ENCODE data around the gene MYLK3.
"Not testable (repeated sequence)": the region's sequence is repeated elsewhere in the genome, so short reads cannot be mapped to it uniquely, and the experiment has no call there.

The MYLK3 gene

GRCh38 chr16:46747777-46748651 lies at the start of gene MYLK3:
Gene MYLK3, minus strand, starts transcription at chr16:46748344. Its CDS starts 151 bp downstream, at chr16:46748193.
- no peak for DNase-seq (ENCODE audit: low spot score)

DNA sequence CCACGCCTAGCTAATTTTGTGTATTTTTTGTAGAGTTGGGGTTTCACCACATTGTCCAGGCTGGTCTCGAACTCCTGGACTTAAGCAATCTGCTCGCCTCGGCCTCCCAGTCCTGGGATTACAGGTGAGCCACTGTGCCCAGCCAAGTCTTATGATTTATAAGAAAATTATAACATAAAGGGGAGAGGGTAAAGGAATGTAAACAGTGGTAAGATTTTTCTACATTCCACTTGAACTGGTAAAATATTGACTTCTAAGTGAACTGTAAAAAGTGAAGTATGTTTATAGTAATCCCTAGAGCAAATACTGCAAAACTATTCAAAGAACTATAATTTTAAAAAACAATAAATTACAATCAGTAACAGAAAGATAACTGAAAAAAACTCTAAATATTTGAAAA lies 49.4 kb upstream of the MYLK3 start:
- no peak for DNase-seq (ENCODE audit: low spot score)

- DNase-seq (ENCODE audit: low spot score) = no peak
Measured at GRCh38 chr16:46796764-46797269, 48.7 kb upstream of the MYLK3 start.

- DNase-seq (ENCODE audit: low spot score) = no peak
Measured at GRCh38 chr16:46793841-46794240, 45.7 kb upstream of the MYLK3 start.

GRCh38 chr16:46790599-46791270 lies 42.6 kb upstream of the MYLK3 start:
- DNase-seq (ENCODE audit: low spot score) = peak; percentile 9

- DNase-seq (ENCODE audit: low spot score) = peak; percentile 76
Measured at GRCh38 chr16:46789499-46790414, 41.6 kb upstream of the MYLK3 start.

- no peak for DNase-seq (ENCODE audit: low spot score)
Measured at GRCh38 chr16:46788891-46789474, 40.8 kb upstream of the MYLK3 start.

DNA sequence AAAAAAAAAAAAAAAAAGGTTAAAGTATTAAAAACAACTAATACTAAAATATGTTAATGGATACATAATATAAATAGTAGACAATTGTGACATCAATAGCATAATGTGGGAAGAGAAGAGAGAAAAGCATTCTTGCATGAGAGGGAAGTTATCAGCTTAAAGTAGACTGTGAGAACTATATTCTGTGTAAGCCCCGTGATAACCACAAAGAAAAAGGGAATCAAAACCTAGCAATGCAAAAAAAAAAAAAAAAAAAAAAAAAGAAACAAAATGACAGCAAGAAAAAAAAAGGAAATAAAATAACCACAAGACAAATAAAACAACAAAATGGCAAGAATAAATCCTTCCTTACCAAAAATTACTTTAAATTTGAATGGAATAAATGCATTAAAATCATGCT lies 39.8 kb upstream of the MYLK3 start:
- DNase-seq (ENCODE audit: low spot score) = no peak

DNA sequence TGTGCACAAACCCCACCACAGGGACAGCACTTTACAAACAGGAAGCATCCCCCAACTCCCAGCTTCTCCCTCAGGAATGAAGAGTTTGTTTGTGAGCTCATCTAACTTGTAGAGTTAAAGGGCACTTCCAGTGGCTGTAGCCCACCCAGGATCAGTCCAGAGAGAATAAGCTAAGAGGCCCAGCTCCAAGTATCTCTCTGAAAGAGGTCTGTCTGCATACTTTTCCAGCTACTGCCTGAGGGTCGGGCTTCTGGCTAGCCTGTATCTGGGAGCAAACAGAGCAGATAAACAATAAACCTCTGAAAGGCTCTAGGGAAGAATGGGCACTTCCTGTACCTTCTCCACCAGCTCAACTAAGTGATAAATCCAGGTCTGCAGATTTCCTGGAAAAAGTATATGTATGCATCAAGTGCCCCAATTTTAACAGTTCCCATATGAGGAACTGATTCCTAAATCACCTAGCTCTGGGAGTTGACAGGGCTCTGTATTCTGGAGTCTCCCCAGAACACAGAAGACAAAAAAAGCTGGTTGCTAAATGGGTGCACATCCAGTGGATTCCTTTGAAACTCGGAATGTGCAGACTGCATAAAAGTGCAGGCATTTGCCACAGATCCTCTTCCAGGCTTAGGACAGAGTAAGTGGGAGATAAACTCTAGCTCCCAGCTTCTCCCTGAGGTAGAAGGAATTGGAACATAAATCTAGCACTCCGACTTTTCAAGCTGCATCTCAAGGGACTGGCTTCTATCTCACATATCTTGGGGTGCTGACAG lies 37.1 kb upstream of the MYLK3 start:
- no peak for DNase-seq (ENCODE audit: low spot score)

GRCh38 chr16:46784569-46784968 lies 36.4 kb upstream of the MYLK3 start:
- not testable (repeated sequence) for DNase-seq (ENCODE audit: low spot score)

GRCh38 chr16:46783800-46784199 lies 35.7 kb upstream of the MYLK3 start:
- no peak for DNase-seq (ENCODE audit: low spot score)

GRCh38 chr16:46782320-46782719 lies 34.2 kb upstream of the MYLK3 start:
- DNase-seq (ENCODE audit: low spot score) = no peak

GRCh38 chr16:46777804-46778203 lies 29.7 kb upstream of the MYLK3 start:
- DNase-seq (ENCODE audit: low spot score) = no peak

GRCh38 chr16:46775214-46775613 lies 27.1 kb upstream of the MYLK3 start:
- DNase-seq (ENCODE audit: low spot score) = no peak

- DNase-seq (ENCODE audit: low spot score) = no peak
Measured at GRCh38 chr16:46774743-46775177, 26.6 kb upstream of the MYLK3 start.

DNA sequence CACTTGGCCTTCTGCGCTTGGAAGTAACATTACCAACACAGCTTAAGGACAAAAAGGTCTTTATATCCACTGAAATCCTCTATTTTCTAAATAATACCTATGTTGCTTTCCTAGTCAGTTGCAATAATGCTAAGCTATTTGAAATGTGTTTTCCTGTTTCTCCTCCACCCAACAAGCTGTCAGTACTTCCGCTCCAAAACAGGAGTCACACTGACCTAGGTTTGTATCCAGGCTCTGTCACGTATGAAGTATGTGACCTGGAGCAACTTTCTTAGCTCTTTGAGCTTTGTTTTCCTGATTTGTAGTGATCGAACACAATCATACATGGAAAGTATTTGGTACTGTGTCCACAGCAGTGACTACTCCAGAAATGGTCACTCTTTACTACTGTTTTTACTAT lies 24.3 kb upstream of the MYLK3 start:
- DNase-seq (ENCODE audit: low spot score) = no peak

GRCh38 chr16:46768809-46769208 lies 20.7 kb upstream of the MYLK3 start:
- DNase-seq (ENCODE audit: low spot score) = no peak

DNA sequence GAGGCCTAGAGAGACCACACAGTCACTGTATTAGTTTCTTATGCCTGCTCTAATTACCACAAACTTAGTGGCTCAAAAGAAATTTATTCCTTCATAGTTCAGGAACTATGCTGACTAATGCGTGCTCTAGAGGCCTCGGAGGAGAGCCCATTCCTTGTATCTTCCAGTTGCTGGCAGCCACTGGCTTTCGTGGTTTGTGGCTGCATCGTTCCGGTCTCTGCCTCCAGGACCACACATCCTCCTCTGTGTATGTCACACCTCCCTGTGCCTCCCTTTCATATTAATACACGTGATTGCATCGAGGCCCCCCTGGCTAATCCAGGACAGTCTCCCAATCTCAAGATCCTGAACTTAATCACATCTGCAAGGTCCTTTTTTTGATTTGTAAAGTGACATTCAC lies 16.9 kb upstream of the MYLK3 start:
- no peak for DNase-seq (ENCODE audit: low spot score)

- DNase-seq (ENCODE audit: low spot score) = no peak
Measured at GRCh38 chr16:46763147-46763546, 15.0 kb upstream of the MYLK3 start.

DNA sequence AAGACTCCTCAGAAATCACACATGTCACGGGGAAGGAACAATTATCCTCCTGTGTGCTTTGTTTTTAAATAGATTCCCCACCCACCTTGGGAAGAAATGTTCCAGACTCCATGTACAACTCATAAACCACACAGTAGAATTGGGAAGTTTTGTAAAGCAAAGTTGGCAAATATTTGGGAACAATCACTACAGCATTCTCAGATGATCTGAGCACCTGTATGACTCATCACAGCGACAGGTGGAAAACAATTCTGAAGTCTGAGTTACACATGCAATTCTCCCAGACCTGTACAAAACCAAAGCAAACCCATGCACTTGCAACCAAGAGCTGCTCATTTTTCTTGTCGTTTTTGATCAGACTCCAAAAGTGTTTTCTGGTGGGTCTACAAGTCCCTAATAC lies 14.4 kb upstream of the MYLK3 start:
- no peak for DNase-seq (ENCODE audit: low spot score)

DNA sequence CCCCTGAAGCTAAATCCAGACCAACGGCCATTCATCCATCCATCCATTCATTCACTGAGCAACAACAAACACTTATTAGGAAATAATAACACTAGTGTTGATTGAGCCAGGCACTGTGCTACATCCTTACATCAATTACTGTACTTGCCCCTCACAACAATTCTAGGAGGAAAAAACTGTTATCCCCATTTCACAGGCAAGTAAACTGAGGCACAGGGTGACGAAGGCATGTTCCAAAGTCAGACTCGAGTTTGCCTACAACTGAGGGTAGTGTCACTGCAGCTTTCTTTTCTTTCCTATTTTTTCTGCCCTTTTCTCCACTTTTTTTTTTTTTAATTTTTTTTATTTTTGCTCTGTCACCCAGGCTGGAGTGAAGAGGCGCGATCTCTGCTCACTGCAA lies 11.2 kb upstream of the MYLK3 start:
- no peak for DNase-seq (ENCODE audit: low spot score)
